Measurements from ENCODE around the gene CTNNA3.

CTNNA3 gene

DNA sequence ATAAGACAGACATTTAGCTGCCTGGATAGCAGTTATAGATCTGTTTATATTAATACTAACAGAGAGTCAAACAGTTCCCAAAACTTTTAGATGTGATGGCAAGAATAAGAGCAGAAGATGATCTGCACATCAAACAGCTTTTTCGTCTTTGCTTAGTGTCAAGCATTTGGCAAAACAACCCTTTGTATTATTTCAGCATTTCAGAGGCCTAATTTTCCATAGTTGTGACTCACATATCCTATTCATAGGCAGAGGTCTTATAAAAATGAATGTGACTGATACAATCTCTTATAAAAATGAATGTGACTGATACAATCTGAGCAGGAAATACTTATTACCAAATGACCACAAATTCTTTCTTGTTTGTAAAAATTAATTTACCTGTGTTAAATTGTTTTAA is 699.0 kb downstream of the CTNNA3 start:
- no peak for DNase-seq

DNA sequence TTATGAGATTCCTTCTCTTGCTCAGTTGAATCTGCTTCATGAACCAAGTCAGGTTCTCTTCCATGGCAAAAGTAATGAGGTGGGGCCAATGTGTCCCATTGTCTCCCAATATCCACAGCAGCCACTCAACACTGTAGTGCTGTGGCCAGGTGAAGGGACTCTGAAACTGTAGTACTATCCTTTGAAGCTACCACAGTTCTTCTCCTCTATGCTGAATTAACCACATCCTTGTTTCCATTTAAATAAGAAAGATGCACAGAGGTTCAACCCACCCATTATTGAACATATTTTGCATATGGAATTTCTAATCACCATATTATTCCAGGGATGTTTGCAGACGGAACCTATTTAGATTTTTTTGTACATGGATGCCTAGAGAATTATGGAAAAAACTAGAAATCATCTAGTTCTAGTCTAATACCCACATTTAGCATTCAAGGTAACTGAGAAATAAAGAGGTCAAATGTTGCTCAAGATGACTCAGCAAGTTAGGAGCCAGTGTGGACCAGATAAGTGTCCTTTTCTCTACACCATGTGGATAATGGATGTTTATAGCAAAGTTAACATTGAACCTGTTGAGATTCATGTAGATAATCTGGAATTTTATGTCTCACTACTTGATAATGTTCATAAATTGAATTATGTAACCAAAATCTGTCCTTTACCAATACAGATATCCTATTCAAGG is 705.7 kb downstream of the CTNNA3 start:
- DNase-seq, result no peak

DNA sequence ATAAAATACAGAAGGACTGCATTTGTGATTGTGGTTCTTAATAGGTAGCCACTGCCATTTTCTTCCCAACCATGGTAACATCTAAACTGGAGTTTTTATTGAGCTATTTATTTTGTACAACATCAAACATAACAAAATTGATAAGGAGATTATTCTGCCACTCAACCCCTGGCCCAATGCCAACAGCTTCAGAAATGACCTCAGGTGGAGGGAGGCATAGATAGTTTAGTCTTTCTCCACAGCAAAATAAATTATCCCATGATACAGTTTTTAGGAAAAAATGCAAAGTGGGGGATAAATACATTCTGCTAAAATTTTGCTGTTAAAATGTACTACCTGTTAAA is 712.5 kb downstream of the CTNNA3 start:
- DNase-seq, result no peak

DNA sequence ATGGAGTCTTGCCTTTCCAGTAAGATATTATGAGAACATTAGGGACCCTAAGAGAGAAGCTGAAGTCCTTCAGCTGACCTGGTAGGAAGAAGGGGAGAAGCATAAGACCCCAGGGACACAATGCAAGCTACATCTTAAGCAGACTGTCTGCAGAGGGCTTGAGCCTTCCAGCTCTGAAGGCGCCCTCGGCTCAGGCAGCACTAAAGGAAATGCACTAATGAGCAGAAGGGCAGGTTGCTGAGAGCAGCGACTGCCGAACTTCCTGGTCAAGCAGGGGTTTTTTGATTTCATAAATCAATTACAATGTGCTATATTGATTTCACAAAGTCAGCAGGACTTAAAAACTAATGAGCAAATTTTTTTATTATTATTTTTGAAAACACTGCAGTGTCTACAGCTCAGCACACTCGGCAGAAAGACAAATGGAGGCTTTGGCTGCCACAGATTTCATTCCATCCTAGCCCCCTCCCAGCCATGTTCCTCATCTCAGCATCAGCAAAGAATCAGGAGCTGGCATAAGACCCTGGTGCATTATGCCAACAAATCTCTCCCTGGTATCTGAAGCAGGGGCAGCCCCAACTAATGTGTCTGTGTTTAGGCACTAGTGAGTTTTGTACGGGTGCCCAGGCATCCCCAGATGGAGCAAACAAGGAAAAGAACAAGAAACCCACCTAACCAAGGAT is 713.1 kb downstream of the CTNNA3 start:
- no peak for DNase-seq

DNA sequence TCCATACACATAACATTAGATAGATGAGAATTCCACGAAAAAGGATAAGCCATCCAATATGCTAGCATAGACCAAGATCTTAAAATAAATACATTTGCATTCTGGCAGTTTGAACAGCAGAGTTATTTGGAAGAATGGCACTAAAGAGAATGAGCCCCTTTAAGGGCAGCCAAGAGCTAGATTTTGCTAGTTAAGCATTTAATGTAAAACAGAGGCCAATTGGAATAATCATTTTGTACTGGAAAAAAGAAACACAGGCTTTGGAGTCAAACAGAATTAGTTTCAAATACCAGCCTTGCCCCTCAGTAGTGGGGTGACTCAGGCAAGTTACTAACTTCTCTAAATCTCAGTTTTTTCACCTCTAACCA is 714.0 kb downstream of the CTNNA3 start:
- no peak for DNase-seq

DNA sequence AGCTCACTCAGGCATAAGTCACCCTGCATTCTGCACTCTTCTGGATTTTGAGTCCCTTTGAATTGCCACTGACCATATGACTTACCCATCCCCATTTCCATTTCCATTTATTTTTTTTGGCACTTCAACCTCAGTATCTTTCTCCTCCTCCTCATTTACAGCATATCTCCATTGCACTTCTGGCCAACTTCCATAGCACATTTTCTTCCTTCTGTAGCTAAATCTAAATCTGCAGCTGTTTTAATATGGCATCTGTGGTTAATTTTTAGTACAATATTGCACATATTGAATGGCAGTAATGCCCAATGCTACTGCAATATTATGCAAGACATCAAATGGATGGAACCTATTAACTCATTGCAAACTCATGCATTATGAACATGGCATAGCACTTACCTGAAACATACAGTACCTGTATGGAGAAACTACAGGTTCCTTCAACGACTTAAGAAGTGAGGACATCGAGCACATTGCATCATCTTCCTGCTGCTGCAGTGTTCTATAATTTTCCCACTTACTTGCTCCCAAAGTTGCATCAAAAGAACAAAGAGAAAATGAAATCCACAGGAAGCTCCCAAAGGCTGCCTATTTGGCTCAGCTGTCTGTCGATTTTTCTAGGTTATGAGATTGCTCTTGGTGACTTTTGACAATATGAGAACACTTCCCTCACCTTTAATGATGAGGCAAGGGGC is 714.5 kb downstream of the CTNNA3 start:
- no peak for DNase-seq

DNA sequence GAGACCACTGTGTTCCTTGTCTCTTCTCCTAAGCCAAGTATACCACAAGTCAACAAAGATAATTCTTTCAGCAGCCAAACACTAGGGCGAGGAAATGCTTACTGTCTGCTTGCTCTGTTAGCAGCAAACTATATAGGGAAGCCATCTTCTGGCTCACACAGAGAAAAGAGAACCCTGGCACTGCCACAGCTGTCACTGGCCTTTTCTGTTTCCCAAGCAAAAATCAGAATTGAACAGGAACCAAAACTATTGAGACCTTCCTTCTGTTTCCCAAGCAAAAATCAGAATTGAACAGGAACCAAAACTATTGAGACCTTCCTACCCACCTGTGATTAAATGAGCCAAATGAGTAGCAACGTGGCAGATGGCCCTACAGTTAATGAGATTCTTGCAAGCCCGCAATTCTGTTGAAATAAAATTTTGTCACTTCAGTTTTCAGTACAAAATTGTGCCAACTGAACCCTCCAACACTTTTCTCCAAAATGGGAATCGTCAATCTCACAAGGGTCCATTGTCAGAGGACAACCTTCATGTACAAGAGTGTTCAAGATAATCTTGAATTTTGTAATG is 715.7 kb downstream of the CTNNA3 start:
- no peak for DNase-seq

DNA sequence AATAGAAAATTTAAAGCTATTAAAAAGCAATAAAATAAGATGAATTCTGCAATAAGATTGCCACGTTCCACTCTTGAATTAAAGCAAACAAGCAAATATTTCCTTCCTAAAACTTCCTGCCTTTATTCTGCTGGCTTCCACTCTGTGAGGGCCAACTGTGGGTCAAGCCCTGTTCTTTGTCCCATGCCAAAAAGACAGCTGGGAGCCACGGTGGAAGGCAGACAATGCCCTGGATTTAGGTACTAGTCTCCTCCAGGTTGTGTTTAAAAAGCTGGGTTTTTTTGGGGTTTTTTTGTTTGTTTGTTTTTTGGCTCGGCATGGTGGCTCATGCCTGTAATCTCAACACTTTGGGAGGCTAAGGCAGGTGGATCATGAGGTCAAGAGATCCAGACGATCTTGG is 731.0 kb downstream of the CTNNA3 start:
- DNase-seq, result no peak

DNA sequence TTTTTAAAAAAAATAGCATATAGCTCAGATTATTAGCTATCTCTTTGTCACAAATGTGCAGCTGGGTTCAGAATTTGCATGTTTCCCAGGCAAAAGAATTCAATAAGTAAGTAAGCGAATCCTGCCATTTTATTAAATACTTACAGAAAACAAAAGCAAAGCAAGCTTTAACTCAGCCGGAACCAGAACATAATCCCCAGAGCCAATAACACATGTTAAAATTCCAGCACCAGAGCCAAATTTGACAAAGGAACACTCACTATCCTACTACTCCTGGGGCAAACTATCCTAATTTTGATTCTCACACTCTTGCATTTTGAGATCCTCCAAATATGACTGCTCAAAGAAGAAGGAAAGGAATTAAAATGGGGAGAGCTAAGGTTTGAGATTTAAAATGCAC is 737.5 kb downstream of the CTNNA3 start:
- DNase-seq, result no peak

DNA sequence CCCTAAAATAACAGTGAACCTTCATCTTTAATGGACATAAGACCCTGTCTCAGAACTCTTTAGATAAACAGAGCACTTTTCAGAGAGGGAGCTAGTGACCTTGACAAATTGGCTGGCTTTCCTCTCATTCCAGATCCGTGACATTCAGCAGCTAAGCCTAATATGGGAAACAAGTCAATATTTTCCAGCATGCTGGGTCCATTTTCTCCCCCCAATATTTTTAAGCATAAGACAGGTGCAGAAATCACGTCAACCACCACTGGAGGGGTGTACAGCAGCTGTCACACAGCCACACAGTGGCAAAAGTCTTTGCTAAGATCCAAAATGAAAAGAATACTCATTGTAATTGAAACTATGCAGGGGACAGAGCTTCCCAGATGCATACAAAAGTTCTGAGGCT is 744.1 kb downstream of the CTNNA3 start:
- no peak for DNase-seq

DNA sequence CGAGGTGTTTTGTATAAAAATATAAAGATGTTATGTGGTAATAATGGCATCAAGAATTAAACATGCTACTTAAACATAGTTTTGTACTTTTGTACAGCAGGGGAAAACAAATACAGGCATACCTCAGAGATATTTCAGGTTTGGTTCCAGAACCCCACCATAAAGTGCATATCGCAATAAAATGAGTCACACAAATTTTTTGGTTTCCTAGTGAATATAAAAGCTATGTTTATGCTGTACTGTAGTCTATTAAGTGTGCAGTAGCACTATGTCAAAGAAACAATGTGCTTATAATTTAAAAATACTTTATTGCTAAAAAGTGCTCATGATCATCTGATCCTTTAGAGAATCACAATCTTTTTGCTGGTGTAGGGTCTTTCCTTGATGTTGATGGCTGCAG is 752.4 kb downstream of the CTNNA3 start:
- no peak for DNase-seq

DNA sequence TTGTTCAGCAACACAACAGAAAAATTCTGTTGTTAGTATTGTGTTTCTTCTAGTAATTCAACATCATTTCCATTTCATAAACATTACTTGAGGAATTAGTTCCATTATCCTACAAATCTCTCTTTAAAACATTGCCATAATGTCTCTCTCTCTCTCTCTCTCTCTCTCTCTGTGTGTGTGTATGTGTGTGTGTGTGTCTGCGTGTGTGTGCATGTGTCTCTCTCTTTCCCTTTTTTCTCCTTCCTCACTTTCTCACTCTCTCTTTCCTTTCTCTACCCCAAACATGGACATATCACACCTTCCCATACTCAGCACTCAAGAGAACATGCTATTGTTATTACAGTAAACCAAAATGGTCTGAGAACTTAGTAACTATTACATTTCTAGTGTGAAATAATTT is 753.6 kb downstream of the CTNNA3 start:
- no peak for DNase-seq

DNA sequence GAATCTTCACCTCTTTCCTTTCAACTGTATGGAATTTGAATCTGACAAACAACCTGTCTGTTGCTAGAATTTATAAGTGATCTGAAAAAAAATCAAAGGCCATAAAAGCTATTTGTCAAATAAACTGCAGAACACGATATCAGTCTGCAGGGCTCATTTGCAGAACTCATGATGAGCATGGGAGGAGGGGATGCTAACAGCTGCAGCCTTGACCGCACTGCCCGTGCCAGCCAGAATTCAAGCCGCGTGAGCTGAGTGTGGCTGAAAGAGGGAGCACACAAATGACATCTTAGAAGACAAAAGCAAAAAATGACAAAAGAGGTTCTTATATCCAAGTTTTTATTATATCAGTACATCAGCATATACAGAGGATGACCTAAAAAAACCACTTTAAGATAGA is 754.5 kb downstream of the CTNNA3 start:
- no peak for DNase-seq

DNA sequence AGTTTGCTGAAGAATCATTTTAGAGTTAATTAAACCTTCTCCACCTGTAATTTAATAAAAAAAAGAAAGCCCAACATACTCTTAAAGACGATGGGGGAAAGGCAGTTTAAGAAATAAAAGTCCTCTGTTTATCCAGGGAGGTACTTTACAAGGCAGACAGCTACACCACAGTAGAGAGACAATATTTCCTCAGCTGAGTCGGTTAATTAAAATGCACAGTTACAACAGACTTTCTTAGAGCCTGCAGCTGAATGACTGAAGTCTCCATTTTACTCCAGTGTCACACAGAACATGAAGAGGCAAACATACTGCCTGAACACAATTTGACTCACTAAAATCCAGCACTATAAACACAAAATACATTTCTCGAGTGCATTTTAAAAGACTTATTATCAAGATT is 755.0 kb downstream of the CTNNA3 start:
- no peak for DNase-seq

DNA sequence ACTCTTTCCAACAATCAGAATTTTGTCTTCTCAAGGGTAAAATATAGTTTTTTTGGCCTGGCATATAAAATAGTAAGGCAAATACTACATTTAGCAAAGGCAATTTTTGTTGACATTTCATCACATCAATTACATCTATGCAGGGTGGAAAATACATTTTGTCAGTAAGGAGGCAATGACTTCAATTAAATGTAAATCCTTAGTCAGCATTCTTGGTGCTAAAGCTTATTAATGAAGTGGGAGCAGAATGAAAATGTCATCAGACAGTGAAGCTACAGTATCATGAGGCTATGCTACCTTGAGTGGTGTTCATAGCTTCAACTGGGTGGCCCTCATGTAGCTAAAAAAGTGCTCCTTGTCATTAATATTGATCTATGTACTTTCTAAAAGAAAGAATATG is 761.3 kb downstream of the CTNNA3 start:
- no peak for DNase-seq

DNA sequence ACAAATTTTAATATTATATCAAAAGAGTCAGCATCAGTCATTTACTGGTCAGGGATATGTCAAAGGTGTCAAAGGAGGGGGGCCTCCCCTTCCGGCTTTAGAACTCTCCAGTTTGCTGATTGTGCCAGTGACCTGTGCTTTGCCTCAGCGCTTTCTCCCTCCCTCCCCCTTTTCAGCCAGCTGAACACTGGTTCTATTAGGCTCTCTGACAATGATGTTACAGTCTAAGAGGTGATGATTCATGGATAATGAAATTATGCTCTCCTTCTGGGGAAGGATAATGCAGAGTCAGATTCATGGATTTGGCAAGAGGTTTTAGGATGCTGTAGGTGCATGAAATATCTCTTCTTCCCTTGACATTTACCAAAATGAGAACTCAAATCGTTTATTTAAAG is 764.0 kb downstream of the CTNNA3 start:
- DNase-seq, result no peak

DNA sequence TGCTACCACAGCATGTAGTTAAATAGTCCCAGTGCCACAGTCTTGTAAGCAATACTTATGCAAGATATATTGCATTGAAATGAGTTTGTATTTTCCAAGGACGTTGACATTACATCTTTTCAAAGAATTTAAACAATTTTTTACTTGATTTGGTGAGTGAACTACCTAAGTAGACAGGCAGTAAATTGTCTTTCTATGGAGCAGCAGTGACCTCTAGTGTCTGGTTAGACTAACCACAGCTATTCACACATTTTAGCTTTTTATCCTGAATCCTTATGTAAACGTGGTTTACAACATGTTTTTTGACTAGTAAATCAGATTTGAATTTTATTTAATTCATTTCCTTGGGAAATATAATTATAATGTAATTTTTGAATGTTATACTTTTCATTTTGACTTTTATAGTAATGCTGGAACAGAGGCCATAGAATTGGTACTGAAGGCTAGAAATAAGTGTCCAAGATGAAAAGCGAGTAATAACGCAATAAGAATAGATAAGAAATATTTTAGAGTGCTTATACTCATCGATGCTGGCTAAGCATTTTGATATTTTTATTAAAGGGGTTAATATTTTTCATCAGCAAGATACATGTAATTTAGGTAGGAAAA is 764.6 kb downstream of the CTNNA3 start:
- no peak for DNase-seq

DNA sequence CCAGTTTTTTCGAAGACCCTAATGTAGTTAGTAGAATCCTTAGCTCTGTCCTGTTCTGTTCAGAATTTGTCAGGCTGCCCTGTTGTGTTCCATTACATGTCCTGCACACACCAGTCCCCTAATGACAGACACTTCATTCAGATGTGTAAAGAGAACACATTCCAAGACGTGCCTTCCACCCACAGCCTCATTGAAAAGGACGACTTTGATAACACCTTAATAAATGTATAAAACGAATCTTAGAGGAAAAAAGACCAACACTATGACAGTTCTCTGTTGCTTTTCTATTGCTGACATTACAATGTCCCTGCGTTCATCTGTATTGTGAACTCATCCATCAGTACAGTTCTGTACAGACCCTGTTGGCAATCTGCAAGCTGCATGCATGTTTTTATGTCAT is 766.6 kb downstream of the CTNNA3 start:
- DNase-seq, result no peak

DNA sequence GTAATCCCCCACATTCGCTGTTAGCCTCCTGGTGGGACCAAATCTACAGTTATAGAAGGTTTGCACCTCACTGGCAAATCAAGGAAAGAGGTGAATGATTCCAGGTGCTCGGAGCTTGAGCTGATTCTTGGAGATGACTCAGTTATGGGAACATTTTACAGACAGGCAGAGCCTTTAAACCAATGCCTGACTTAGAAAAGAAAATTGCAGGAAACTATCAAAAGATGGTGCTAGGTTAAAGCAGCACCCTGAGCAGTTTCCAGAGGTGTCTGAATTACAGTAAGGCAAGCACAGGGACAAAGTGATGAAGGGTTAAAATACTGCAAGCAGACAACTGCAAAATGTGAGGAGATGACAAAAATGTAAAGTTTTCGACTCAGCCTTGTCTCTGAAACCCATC is 767.2 kb downstream of the CTNNA3 start:
- DNase-seq, result no peak

DNA sequence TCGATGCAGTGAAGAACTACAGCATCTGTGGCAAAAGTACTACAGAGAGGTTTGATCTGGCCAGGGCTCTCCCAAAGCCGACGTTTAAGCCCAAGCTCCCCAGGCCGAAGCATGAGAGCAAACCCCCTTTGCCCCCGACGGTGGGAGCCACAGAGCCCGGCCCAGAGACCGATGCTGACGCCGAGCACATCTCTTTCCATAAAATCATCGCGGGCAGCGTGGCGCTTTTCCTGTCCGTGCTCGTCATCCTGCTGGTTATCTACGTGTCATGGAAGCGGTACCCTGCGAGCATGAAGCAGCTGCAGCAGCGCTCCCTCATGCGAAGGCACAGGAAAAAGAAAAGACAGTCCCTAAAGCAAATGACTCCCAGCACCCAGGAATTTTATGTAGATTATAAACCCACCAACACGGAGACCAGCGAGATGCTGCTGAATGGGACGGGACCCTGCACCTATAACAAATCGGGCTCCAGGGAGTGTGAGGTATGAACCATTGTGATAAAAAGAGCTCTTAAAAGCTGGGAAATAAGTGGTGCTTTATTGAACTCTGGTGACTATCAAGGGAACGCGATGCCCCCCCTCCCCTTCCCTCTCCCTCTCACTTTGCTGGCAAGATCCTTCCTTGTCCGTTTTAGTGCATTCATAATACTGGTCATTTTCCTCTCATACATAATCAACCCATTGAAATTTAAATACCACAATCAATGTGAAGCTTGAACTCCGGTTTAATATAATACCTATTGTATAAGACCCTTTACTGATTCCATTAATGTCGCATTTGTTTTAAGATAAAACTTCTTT is 767.8 kb downstream of the CTNNA3 start:
- no peak for DNase-seq

DNA sequence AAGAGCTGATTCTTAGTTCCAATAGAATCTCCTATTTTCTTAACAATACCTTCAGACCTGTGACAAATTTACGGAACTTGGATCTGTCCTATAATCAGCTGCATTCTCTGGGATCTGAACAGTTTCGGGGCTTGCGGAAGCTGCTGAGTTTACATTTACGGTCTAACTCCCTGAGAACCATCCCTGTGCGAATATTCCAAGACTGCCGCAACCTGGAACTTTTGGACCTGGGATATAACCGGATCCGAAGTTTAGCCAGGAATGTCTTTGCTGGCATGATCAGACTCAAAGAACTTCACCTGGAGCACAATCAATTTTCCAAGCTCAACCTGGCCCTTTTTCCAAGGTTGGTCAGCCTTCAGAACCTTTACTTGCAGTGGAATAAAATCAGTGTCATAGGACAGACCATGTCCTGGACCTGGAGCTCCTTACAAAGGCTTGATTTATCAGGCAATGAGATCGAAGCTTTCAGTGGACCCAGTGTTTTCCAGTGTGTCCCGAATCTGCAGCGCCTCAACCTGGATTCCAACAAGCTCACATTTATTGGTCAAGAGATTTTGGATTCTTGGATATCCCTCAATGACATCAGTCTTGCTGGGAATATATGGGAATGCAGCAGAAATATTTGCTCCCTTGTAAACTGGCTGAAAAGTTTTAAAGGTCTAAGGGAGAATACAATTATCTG is 768.6 kb downstream of the CTNNA3 start:
- DNase-seq, result no peak

DNA sequence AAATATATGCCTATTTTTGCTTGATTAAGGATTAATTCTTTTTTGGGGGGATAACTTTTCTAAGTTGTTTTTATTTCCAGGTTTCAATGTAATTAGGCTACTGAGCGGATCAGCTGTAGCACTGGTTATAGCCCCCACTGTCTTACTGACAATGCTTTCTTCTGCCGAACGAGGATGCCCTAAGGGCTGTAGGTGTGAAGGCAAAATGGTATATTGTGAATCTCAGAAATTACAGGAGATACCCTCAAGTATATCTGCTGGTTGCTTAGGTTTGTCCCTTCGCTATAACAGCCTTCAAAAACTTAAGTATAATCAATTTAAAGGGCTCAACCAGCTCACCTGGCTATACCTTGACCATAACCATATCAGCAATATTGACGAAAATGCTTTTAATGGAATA is 769.2 kb downstream of the CTNNA3 start:
- DNase-seq, result no peak
